Heart left ventricle (tissue), 16 donors: ENCODE data around the gene AHRR. TPM values are rescaled to one million over a fixed set of nuclear protein-coding genes. Genes with fewer than 3 reads are reported as not detected.

Experiments
- ATAC-seq, 4 donors: fragments of 200-7000 bp; cut with Tn5 transposase; one replicate each; pipeline ENCODE4 v1.9.1; 2020 to 2022; ENCODE audit warnings: moderate library complexity in 4 of 4, mild to moderate bottlenecking in 3 of 4, moderate number of reproducible peaks in 1 of 4
- DNase-seq, 5 donors: peaks; one replicate each; pipeline ENCODE4 v3.0.0-alpha.2; 2020
- H3K27ac ChIP-seq, 12 donors: fragments of 200-600 bp; sonication (generic) in 4 of 12; one replicate each; pipeline versions ENCODE4 v1.5.0 to v1.8.0; 2016 to 2022; ENCODE audit warnings: mild to moderate bottlenecking in 2 of 12
- H3K27me3 ChIP-seq, 9 donors: fragments of 200-600 bp; sonication (generic) in 2 of 9; one replicate each; pipeline versions ENCODE4 v1.5.1 to v1.8.0; 2016 to 2022; ENCODE audit warnings: mild to moderate bottlenecking in 3 of 9
- H3K36me3 ChIP-seq, 9 donors: fragments of 200-600 bp; sonication (generic) in 2 of 9; one replicate each; pipeline versions ENCODE4 v1.5.0 to v1.8.0; 2018 to 2022; ENCODE audit warnings: mild to moderate bottlenecking in 2 of 9
- H3K4me1 ChIP-seq, 12 donors: fragments of 200-600 bp; sonication (generic) in 4 of 12; one replicate each; pipeline versions ENCODE4 v1.5.0 to v1.8.0; 2016 to 2022; ENCODE audit warnings: mild to moderate bottlenecking in 3 of 12
- H3K4me3 ChIP-seq, 12 donors: fragments of 200-600 bp; sonication (generic) in 4 of 12; one replicate each; pipeline versions ENCODE4 v1.5.0 to v1.8.0; 2017 to 2022; ENCODE audit warnings: mild to moderate bottlenecking in 9 of 12, moderate library complexity in 4 of 12
- H3K9me3 ChIP-seq, 12 donors: fragments of 200-600 bp; sonication (generic) in 4 of 12; one replicate each; pipeline versions ENCODE4 v1.5.0 to v1.8.0; 2016 to 2022; ENCODE audit warnings: mild to moderate bottlenecking in 1 of 12
- CTCF ChIP-seq, 12 donors: fragments of 200-600 bp; sonication (generic) in 4 of 12; IDR thresholded peaks; one replicate each; pipeline versions ENCODE4 v1.5.0 to v1.8.0; 2018 to 2022; ENCODE audit warnings: antibody characterized with exemption in 12 of 12, mild to moderate bottlenecking in 5 of 12
- POLR2A ChIP-seq, 2 donors: fragments of 450-650 bp; IDR thresholded peaks; one replicate each; pipeline ENCODE4 v1.6.1; 2017; ENCODE audit warnings: antibody characterized with exemption in 2 of 2, mild to moderate bottlenecking in 2 of 2, moderate library complexity in 2 of 2
- WGBS, 4 donors: extraction: QIAGEN DNeasy Blood & Tissue Kit in 2 of 4; methylation state at CpG; one replicate each; pipeline versions ENCODE4 v1.1.5 to v1.1.7; 2013 to 2018; 5-methylcytosine and 5-hydroxymethylcytosine counted together
- intact Hi-C, 10 donors: fragments of 100-400 bp; cut with DNase I; formaldehyde crosslinking; loops; one replicate each; pipeline versions ENCODE4 v1.11.1 to v1.14.2; 2022
- polyA plus RNA-seq, 2 donors: library from polyadenylated mRNA; stranded (reverse); fragments of 200-250 nt; gene quantifications; one replicate each; pipeline ENCODE4 v1.2.3, GENCODE V29; 2013
- total RNA-seq, 9 donors: library from RNA; depleted of rRNA in 2 of 9; stranded (reverse); fragments of >200 nt in 2 of 9; fragmentation: NEBNext Ultra II Directional in 3 of 9; extraction: Animal tissue kit (Norgen Biotek cat#: 25700) in 3 of 9; gene quantifications; one replicate each; pipeline versions ENCODE4 v1.1.0 to v1.2.4, GENCODE V29; 2016 to 2023
- donor health status: ischemic (EF 13 %, LVEDD 7.1; RV severe dilation, severe dysfunction).
- donor health status: healthy with polysubstance abuse.
- donor health status: DM: no; HTN: yes; CAD: no.
- donor health status: DM: no; HTN: no; CAD: no.
- donor health status: ischemic (EF 25% LVEDD 6.9; RV normal size, moderate dysfunction).
- donor health status: ischemic (EF 25% LVEDD 5.7; RV mildly dilated, moderate dysfunction).
- donor health status: healthy.
- donor health status: DM: yes; HTN: yes; CAD: no.
- donor health status: ischemic (EF 35%, LVEDD 5.7; RV mildly dilated, moderate dysfunction).
- donor health status: nonischemic (EF 11% LVEDD 7.7; RV severe dilation, severe dysfunction).
- donor health status: DM: yes; HTN: yes; CAD: no.
- donor health status: PGD.
- donor health status: ischemic (EF 29% LVEDD 5.4; RV normal size, mild dysfunction).
- donor health status: nonischemic (EF 23%, LVEDD 6.1; RV moderate dilation, normal function).

AHRR gene
- total and polyA plus RNA-seq, 11 donors: 0.11 to 0.69 (median 0.26) TPM; not detected in 2

GRCh38 chr5:448061-448765, 126.7 kb downstream of the AHRR start:
- peaks cover 0 to 75% (median 67%) of the 10 kb centered on the region in 9 donors for H3K36me3 ChIP-seq
- DNase-seq (peak in 4 of 5 donors; percentile 44 to 81 (median 51)), ATAC-seq (peak in 3 of 4 donors; percentile 9 to 85 (median 76))
- 88 to 92% (median 89%) methylated on average over 21 of the region's 21 CpGs for WGBS, 4 donors
- TF ChIP-seq CTCF (IDR thresholded peaks at IDR 0.05): no peak
- no peak for TF ChIP-seq POLR2A (IDR thresholded peaks at IDR 0.05)
- H3K4me1 ChIP-seq: peaks cover 3 to 35% (median 8%) of the 10 kb centered on the region in 12 donors
- no peak overlapping the region for H3K4me3 ChIP-seq
- no peaks in the 10 kb centered on the region for H3K27me3 ChIP-seq
- peaks cover 0 to 26% (median 13%) of the 10 kb centered on the region in 12 donors for H3K9me3 ChIP-seq
- intact Hi-C loops: loop anchor here in 5 of 10 donors (10.0 kb wide), 1 partner anchor 457 kb away; no protein-coding TSS in a partner anchor
- H3K27ac ChIP-seq: peak overlapping the region in 1 of 12 donors; percentile 66

DNA sequence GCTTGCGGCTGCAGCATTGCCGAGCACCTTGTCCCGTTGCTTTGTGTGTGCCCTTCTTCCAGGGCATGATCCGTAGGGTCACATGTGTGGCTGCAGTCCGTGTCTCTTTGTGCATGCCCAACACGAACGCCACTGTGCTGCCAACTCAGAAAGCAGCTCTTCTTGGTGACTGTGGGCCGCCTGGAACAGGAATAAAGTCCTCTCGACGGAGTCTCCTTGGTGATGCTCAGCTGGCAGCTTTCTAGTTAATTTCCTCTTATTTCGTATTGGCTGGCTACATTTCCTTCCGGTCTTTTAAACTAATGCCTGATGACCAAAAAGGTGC, 127.2 kb downstream of the AHRR start:
- intact Hi-C loops: loop anchor here in 5 of 10 donors (10.0 kb wide), 1 partner anchor 456 kb away; no protein-coding TSS in a partner anchor

DNA sequence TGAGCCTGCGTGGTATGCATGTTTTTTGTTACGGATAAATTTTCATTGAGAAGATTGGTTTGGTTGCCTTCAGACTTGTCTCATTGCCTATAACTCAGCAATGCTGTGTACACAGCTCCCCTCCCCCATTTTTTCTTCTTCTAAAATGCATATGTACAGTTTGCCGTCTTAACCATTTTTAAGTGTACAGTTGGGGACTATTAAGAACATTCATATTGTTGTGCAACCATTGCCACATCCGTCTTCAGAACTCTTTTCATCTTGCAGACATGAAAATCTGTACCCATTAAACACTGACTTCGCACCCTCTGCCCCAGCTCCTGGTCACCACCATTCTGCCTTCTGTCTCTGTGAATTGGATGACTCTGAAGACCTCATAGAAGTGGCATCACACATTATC, 127.6 kb downstream of the AHRR start:
- no peak for TF ChIP-seq CTCF (IDR thresholded peaks at IDR 0.05)
- TF ChIP-seq POLR2A (IDR thresholded peaks at IDR 0.05): no peak
- no peaks in the 10 kb centered on the region for H3K27me3 ChIP-seq
- H3K36me3 ChIP-seq: peaks cover 0 to 85% (median 76%) of the 10 kb centered on the region in 9 donors
- H3K9me3 ChIP-seq: peaks cover 0 to 26% (median 13%) of the 10 kb centered on the region in 12 donors
- no peak for DNase-seq
- 91 to 95% (median 91%) methylated on average over 5 of the region's 5 CpGs for WGBS, 4 donors
- H3K27ac ChIP-seq: no peak overlapping the region
- H3K4me1 ChIP-seq: peaks cover 0 to 27% (median 2%) of the 10 kb centered on the region in 12 donors
- intact Hi-C loops: loop anchor here in 5 of 10 donors (10.0 kb wide), 1 partner anchor 456 kb away; no protein-coding TSS in a partner anchor
- no peak overlapping the region for H3K4me3 ChIP-seq
- no peak for ATAC-seq

More for the DNA sequence above, 127.2 kb downstream of the AHRR start:
- H3K4me1 ChIP-seq: peaks cover 1 to 31% (median 6%) of the 10 kb centered on the region in 12 donors
- peaks cover 0 to 80% (median 72%) of the 10 kb centered on the region in 9 donors for H3K36me3 ChIP-seq
- H3K9me3 ChIP-seq: peaks cover 0 to 26% (median 13%) of the 10 kb centered on the region in 12 donors
- TF ChIP-seq POLR2A (IDR thresholded peaks at IDR 0.05): no peak
- no peak for TF ChIP-seq CTCF (IDR thresholded peaks at IDR 0.05)
- WGBS, 4 donors: 84 to 90% (median 85%) methylated on average over 12 of the region's 12 CpGs
- no peak overlapping the region for H3K27ac ChIP-seq
- no peaks in the 10 kb centered on the region for H3K27me3 ChIP-seq
- ATAC-seq (no peak), DNase-seq (no peak)
- no peak overlapping the region for H3K4me3 ChIP-seq

GRCh38 chr5:451587-452458, 130.3 kb downstream of the AHRR start:
- ATAC-seq: no peak
- no peak for TF ChIP-seq POLR2A (IDR thresholded peaks at IDR 0.05)
- no peak for TF ChIP-seq CTCF (IDR thresholded peaks at IDR 0.05)
- intact Hi-C loops: no loop called here
- Histone ChIP-seq H3K4me3 (no peak overlapping the region), H3K36me3 (peaks cover 0 to 99% (median 97%) of the 10 kb centered on the region in 9 donors), H3K9me3 (peaks cover 0 to 26% (median 13%) of the 10 kb centered on the region in 12 donors), H3K27me3 (no peaks in the 10 kb centered on the region), H3K27ac (no peak overlapping the region), H3K4me1 (peaks cover 0 to 23% (median 0%) of the 10 kb centered on the region in 12 donors)
- DNase-seq: no peak
- WGBS, 4 donors: 78 to 96% (median 79%) methylated on average over 5 of the region's 5 CpGs
